Urothelium cell line (cell line): Measurements from ENCODE around the gene SENP8.
A peak's percentile ranks its signal among the peaks of the same experiment; 100 is the strongest.

Experiments used
- DNase-seq: peaks from one replicate; pipeline ENCODE4 v3.0.0; 2011; ENCODE audit warnings: low spot score, mixed read lengths
- FAIRE-seq: peaks from 2 replicates; lab custom pipeline; 2011; peaks lifted over from hg19 to GRCh38; lab: Jason Lieb, UNC

Gene SENP8

GRCh38 chr15:72112805-72113204, 5.4 kb upstream of the SENP8 start:
- DNase-seq (no peak), FAIRE-seq (no peak)

GRCh38 chr15:72113347-72114031, 4.7 kb upstream of the SENP8 start:
- DNase-seq, result no peak
- FAIRE-seq, result no peak

GRCh38 chr15:72116731-72117485, 1.3 kb upstream of the SENP8 start:
- DNase-seq, result peak; percentile 27
- FAIRE-seq, result no peak

GRCh38 chr15:72117486-72118016, 652 bp upstream of the SENP8 start:
- FAIRE-seq (peak; percentile 32), DNase-seq (peak; percentile 84)

- DNase-seq, result no peak
- no peak for FAIRE-seq
Observed at GRCh38 chr15:72124218-72124617, 6.0 kb downstream of the SENP8 start.

- FAIRE-seq (no peak), DNase-seq (no peak)
Observed at GRCh38 chr15:72127724-72128322, 9.6 kb downstream of the SENP8 start.

- FAIRE-seq (no peak), DNase-seq (no peak)
Observed at GRCh38 chr15:72128359-72128758, 10.2 kb downstream of the SENP8 start.

GRCh38 chr15:72130272-72130671, 12.1 kb downstream of the SENP8 start:
- DNase-seq (no peak), FAIRE-seq (no peak)

GRCh38 chr15:72131922-72132321, 13.7 kb downstream of the SENP8 start:
- FAIRE-seq (no peak), DNase-seq (no peak)

- FAIRE-seq (no peak), DNase-seq (no peak)
Observed at GRCh38 chr15:72133211-72133610, 15.0 kb downstream of the SENP8 start.

GRCh38 chr15:72135719-72136118, 17.5 kb downstream of the SENP8 start:
- no peak for DNase-seq
- no peak for FAIRE-seq

- no peak for DNase-seq
- FAIRE-seq, result no peak
Observed at GRCh38 chr15:72136170-72137051, 18.2 kb downstream of the SENP8 start.

- no peak for FAIRE-seq
- no peak for DNase-seq
Observed at GRCh38 chr15:72139667-72140066, 21.5 kb downstream of the SENP8 start.

- FAIRE-seq (no peak), DNase-seq (no peak)
Observed at GRCh38 chr15:72140088-72140487, 21.9 kb downstream of the SENP8 start.

- FAIRE-seq, result no peak
- no peak for DNase-seq
Observed at GRCh38 chr15:72141171-72142084, 23.2 kb downstream of the SENP8 start.

- no peak for FAIRE-seq
Observed at GRCh38 chr15:72146221-72146620, 28.0 kb downstream of the SENP8 start.

GRCh38 chr15:72146934-72147333, 28.7 kb downstream of the SENP8 start:
- DNase-seq (no peak), FAIRE-seq (no peak)

More at GRCh38 chr15:72146221-72146620, 28.0 kb downstream of the SENP8 start:
- DNase-seq, result no peak

GRCh38 chr15:72147418-72147817, 29.2 kb downstream of the SENP8 start:
- FAIRE-seq (no peak), DNase-seq (no peak)

- FAIRE-seq (no peak), DNase-seq (no peak)
Observed at GRCh38 chr15:72153269-72154000, 35.2 kb downstream of the SENP8 start.
